GM19238 (cell line): ENCODE measurements around the gene SEPTIN8.
"Not testable (repeated sequence)": the region's sequence is repeated elsewhere in the genome, so short reads cannot be mapped to it uniquely, and the experiment has no call there.

Experiments
- DNase-seq: peaks from one replicate; pipeline ENCODE4 v3.0.0; 2011; ENCODE audit warnings: low spot score; ENCODE audit not compliant: insufficient read length

The SEPTIN8 gene

GRCh38 chr5:132812781-132813598 lies 36.0 kb upstream of the SEPTIN8 start, which contains the start of gene SOWAHA:
Gene SOWAHA (plus strand): TSS chr5:132813302. CDS start chr5:132813622, 320 bp downstream.
- no peak for DNase-seq

DNA sequence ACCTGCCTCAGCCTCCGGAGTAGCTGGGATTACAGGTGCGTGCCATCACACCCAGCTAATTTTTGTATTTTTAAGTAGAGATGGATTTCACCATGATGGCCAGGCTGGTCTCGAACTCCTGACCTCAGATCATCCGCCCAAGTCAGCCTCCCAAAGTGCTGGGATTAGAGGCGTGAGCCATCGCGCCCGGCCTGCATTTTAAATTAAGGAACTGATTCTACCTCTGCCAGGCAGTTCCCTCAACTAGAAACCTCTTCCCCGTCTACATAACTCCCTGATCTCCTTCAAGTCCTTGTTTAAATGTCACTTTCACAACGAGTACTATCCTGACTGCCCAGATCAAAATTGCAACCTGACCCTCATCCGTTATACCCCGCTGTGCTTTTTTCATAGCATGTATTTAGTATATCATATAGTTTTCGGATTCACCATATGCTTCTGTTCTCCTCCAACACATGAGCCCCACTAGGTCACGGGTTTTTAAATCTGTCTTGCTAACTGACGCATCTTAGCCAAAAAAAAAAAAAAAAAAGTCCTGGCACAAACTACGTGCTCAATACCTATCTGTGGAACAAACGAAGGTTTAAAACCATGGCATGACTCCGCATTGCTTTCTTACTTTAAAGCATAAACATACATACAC lies 35.2 kb upstream of the SEPTIN8 start:
- DNase-seq: no peak

- no peak for DNase-seq
Measured at GRCh38 chr5:132810605-132811004, 33.6 kb upstream of the SEPTIN8 start.

GRCh38 chr5:132808866-132809265 lies 31.8 kb upstream of the SEPTIN8 start:
- DNase-seq: no peak

DNA sequence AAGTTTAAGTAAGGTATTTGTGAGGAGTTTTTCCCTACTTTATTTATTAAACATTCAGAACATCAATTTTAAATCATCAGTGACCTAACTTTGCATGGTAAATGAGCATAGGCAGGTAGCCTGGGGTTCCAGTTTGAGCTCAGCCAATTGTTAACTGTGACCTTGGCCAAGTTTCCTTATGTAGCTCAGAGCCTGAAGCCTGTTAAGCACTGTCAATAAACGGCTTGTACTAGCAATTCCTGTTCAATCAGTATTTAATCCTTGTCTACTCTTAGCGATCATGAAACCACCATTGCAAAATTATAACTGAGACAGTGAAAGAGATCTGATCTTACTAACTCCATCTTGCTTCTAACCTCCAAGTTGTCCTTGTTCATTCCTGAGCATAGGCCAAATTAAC lies 31.4 kb upstream of the SEPTIN8 start:
- no peak for DNase-seq

GRCh38 chr5:132807163-132807838 lies 30.3 kb upstream of the SEPTIN8 start:
- DNase-seq: no peak

- not testable (repeated sequence) for DNase-seq
Measured at GRCh38 chr5:132806804-132807162, 29.7 kb upstream of the SEPTIN8 start.

GRCh38 chr5:132805872-132806271 lies 28.8 kb upstream of the SEPTIN8 start:
- not testable (repeated sequence) for DNase-seq

GRCh38 chr5:132804219-132804618 lies 27.2 kb upstream of the SEPTIN8 start:
- DNase-seq: not testable (repeated sequence)

- DNase-seq: not testable (repeated sequence)
Measured at GRCh38 chr5:132802685-132803066, 25.6 kb upstream of the SEPTIN8 start.

GRCh38 chr5:132802044-132802684 lies 25.1 kb upstream of the SEPTIN8 start:
- no peak for DNase-seq

DNA sequence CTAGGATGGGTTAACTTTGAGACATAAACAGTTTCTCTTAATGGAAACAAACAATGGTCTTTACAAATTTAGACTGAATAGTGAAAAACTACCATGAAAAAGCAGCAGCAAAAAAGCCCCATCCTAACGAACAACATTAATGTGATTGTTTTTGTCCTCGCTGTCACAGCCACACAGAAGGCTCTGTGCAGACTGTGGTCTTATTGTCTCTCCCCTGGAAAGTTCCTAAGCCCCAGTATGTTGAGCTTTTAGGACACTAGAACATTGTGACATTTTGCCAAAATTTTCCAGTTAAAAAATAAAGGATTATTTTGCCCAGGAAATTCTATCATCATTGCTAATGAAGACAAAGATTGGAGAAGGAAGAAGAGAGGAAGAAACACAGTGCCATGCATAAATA lies 23.5 kb upstream of the SEPTIN8 start:
- DNase-seq: no peak

DNA sequence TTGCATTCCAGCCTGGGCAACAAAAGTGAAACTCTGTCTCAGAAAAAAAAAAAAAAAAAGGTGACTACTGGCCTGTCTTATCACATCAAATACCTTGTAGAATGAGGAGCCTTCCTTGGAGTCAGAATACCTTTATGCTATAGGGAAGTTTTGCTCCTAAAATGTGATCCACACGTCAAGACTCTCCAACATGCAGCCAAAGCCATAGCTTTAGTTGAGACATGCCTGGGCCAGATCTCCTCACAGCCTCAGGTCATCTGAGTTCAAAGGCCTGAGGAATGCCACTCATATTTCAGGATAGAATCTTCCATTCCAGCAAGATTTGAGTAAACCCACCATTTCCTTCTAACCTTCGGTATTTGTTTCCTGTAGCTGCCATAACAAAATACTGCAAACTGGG lies 22.4 kb upstream of the SEPTIN8 start:
- DNase-seq: no peak

DNA sequence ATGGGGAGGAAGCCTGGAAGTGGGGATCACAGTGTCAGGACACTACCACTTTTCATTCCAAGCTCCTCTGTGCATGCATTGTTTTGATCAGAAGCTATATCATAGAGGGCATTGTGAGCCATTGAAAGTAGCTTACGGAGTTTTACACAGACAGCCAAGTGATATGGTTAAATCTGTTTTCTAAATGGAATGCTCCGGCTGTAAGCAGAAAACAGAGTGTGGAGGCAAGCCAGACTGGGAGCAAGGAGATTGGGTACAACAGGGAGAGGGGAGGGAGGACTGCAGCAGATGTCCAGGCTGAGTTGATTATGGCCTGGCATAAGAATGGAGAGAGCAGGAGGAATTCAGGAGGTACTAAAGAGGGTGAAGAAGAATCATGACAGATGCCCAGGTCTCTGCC lies 20.6 kb upstream of the SEPTIN8 start:
- no peak for DNase-seq

GRCh38 chr5:132791026-132791425 lies 14.0 kb upstream of the SEPTIN8 start:
- no peak for DNase-seq

GRCh38 chr5:132790201-132790865 lies 13.3 kb upstream of the SEPTIN8 start:
- DNase-seq: no peak

DNA sequence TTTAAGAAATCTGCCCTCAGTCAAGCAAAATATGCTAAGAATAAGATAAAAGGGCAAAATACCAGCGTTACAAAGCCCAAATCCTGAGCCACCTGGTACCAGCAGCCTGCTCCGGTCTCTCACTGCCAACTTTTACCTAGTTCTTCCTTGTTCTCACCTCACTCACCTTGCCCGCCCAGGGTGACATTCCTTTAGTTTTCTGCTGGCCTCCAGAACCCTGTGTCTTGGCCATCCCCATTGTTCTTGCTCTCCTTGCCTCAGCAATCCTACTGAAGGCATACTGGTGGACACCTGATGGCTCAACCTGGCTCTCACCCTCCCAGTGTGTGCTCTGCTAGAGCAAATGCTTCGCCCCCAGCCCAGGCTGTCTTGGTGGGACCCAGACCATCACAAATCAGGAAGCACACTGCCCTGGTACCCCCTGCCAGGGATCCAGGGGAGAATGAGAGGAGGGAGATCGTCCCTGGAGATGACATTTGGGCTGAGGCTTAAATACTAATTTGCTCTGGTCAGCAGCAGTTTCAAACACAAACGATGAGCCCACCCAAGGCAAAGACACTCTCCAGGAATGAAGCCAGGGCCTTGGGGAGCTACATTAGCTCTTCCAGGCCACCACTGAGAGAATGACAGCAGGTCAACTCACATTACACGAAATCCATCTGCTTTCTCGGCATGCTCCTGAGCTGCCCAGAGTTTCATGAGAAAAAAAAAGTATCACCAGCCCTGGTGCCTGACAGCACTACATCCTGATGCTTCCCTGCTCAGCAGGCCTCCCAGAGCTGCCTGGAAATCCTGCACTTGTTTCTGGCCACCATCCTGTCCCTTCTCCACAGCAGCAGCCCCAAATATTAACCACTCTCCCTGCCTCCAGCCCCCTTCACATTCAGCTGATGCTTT lies 12.2 kb upstream of the SEPTIN8 start:
- DNase-seq: no peak

GRCh38 chr5:132788508-132788907 lies 11.5 kb upstream of the SEPTIN8 start:
- no peak for DNase-seq

- no peak for DNase-seq
Measured at GRCh38 chr5:132787076-132787475, 10.0 kb upstream of the SEPTIN8 start.

GRCh38 chr5:132785864-132786263 lies 8.8 kb upstream of the SEPTIN8 start:
- DNase-seq: no peak
